PC-3 (cell line): Measurements from ENCODE around the gene NCBP3.

Experiments
- EZH2 ChIP-seq: fragments of 300-600 bp; sonication (generic); IDR thresholded peaks from one replicate; pipeline ENCODE4 v1.6.1; 2017; ENCODE audit warnings: antibody characterized with exemption, mild to moderate bottlenecking, low read length; ENCODE audit not compliant: unreplicated experiment
- EZH2phosphoT487 ChIP-seq: fragments of 300-600 bp; sonication (generic); IDR thresholded peaks from 2 replicates; pipeline ENCODE4 v1.6.1; 2018; ENCODE audit warnings: mild to moderate bottlenecking, antibody characterized with exemption, low read length, borderline replicate concordance
- TF ChIP-seq, protein P1 (sequence below): fragments of 300-600 bp; sonication (generic); conservative IDR thresholded peaks from 2 replicates; pipeline ENCODE4 v1.5.1; 2017; ENCODE audit warnings: antibody characterized with exemption, low read depth, mild to moderate bottlenecking, low read length

DNA sequence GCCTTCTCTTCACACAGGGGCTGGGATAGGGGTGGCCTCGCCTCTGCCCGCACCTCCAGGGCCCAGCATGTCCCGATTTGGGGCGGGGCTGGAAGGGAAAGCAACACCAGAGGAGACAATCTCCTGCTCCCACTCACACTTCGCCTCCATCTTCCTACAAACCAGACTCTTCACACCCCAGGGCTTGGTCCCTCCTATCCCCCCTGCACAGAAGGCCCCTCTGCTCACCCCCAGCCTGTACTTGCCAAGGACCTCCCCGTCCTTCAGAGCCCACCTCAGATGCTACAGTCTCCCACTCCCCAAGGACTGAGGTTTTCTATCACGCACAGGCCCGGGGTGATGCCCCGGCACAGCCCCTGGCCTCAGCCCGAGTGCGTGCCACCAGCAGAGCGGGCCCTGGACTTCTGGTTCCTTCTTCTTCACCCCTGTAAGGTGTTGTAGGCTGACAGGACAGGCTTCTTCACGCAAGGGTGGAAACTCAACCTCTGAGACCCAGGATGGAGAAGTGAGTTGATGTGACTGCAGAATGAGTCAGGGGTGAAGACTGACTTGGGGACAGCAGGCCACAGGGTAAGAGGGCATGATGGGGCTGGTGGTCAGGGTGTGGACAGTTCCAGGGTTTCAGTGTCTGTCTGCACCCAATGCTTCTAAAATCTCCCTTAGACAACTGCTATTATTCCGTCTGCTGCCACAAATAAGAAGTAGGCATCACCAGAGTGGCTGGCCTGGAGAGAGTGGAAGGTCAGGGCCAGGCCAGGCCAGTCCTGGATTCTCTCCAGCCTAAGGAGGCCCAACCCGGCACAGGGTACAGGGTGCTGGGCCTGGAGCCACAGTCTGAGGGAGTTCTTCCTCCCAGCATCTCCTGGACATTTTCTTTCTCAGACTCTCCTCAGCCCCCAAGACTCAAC lies 47.5 kb downstream of the NCBP3 start:
- TF ChIP-seq, protein P1, sequence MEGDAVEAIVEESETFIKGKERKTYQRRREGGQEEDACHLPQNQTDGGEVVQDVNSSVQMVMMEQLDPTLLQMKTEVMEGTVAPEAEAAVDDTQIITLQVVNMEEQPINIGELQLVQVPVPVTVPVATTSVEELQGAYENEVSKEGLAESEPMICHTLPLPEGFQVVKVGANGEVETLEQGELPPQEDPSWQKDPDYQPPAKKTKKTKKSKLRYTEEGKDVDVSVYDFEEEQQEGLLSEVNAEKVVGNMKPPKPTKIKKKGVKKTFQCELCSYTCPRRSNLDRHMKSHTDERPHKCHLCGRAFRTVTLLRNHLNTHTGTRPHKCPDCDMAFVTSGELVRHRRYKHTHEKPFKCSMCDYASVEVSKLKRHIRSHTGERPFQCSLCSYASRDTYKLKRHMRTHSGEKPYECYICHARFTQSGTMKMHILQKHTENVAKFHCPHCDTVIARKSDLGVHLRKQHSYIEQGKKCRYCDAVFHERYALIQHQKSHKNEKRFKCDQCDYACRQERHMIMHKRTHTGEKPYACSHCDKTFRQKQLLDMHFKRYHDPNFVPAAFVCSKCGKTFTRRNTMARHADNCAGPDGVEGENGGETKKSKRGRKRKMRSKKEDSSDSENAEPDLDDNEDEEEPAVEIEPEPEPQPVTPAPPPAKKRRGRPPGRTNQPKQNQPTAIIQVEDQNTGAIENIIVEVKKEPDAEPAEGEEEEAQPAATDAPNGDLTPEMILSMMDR = no peak
- no peak for TF ChIP-seq EZH2
- TF ChIP-seq EZH2phosphoT487 = no peak
